ENCODE measurements around the gene TBC1D16.
"Not testable (repeated sequence)": the region's sequence is repeated elsewhere in the genome, so short reads cannot be mapped to it uniquely, and the experiment has no call there.

The TBC1D16 gene

GRCh38 chr17:79969906-79970305 is 65.8 kb downstream of the TBC1D16 start:
- TF ChIP-seq POLR2A (IDR thresholded peaks at IDR 0.05; ENCODE audit: extremely low read depth, insufficient read length) (no peak), MAX (IDR thresholded peaks at IDR 0.05; ENCODE audit: low read depth, low read length) (no peak), MYC (IDR thresholded peaks at IDR 0.05; ENCODE audit: low read depth, low read length) (no peak), CTCF (IDR thresholded peaks at IDR 0.05; ENCODE audit: low read depth, low read length) (no peak)
- H3K4me3 ChIP-seq (ENCODE audit: low read depth, low read length), result no peak overlapping the region
- DNase-seq (ENCODE audit: low read depth), result no peak

- DNase-seq (ENCODE audit: low read depth), result no peak
- TF ChIP-seq CTCF (IDR thresholded peaks at IDR 0.05; ENCODE audit: low read depth, low read length), result no peak
- TF ChIP-seq MYC (IDR thresholded peaks at IDR 0.05; ENCODE audit: low read depth, low read length), result no peak
- no peak for TF ChIP-seq MAX (IDR thresholded peaks at IDR 0.05; ENCODE audit: low read depth, low read length)
- no peak for TF ChIP-seq POLR2A (IDR thresholded peaks at IDR 0.05; ENCODE audit: extremely low read depth, insufficient read length)
- no peak overlapping the region for H3K4me3 ChIP-seq (ENCODE audit: low read depth, low read length)
Measured at GRCh38 chr17:79968116-79968515, 67.6 kb downstream of the TBC1D16 start.

- TF ChIP-seq MAX (IDR thresholded peaks at IDR 0.05; ENCODE audit: low read depth, low read length) (no peak), CTCF (IDR thresholded peaks at IDR 0.05; ENCODE audit: low read depth, low read length) (no peak), MYC (IDR thresholded peaks at IDR 0.05; ENCODE audit: low read depth, low read length) (no peak), POLR2A (IDR thresholded peaks at IDR 0.05; ENCODE audit: extremely low read depth, insufficient read length) (no peak)
- no peak overlapping the region for H3K4me3 ChIP-seq (ENCODE audit: low read depth, low read length)
- no peak for DNase-seq (ENCODE audit: low read depth)
Measured at GRCh38 chr17:79966681-79967080, 69.0 kb downstream of the TBC1D16 start.

- no peak for DNase-seq (ENCODE audit: low read depth)
- TF ChIP-seq POLR2A (IDR thresholded peaks at IDR 0.05; ENCODE audit: extremely low read depth, insufficient read length) (no peak), CTCF (IDR thresholded peaks at IDR 0.05; ENCODE audit: low read depth, low read length) (no peak), MYC (IDR thresholded peaks at IDR 0.05; ENCODE audit: low read depth, low read length) (no peak), MAX (IDR thresholded peaks at IDR 0.05; ENCODE audit: low read depth, low read length) (no peak)
- H3K4me3 ChIP-seq (ENCODE audit: low read depth, low read length), result no peak overlapping the region
Measured at GRCh38 chr17:79965806-79966205, 69.9 kb downstream of the TBC1D16 start.

- DNase-seq (ENCODE audit: low read depth), result not testable (repeated sequence)
Measured at GRCh38 chr17:79962467-79962866, 73.2 kb downstream of the TBC1D16 start.

GRCh38 chr17:79961567-79961966 is 74.1 kb downstream of the TBC1D16 start:
- H3K4me3 ChIP-seq (ENCODE audit: low read depth, low read length); DNase-seq (ENCODE audit: low read depth): not testable (repeated sequence)

More at GRCh38 chr17:79962467-79962866, 73.2 kb downstream of the TBC1D16 start:
- H3K4me3 ChIP-seq (ENCODE audit: low read depth, low read length), result not testable (repeated sequence)

GRCh38 chr17:79960788-79961522 is 74.7 kb downstream of the TBC1D16 start:
- TF ChIP-seq MAX (IDR thresholded peaks at IDR 0.05; ENCODE audit: low read depth, low read length) (no peak), MYC (IDR thresholded peaks at IDR 0.05; ENCODE audit: low read depth, low read length) (no peak), CTCF (IDR thresholded peaks at IDR 0.05; ENCODE audit: low read depth, low read length) (no peak), POLR2A (IDR thresholded peaks at IDR 0.05; ENCODE audit: extremely low read depth, insufficient read length) (no peak)
- DNase-seq (ENCODE audit: low read depth), result no peak
- no peak overlapping the region for H3K4me3 ChIP-seq (ENCODE audit: low read depth, low read length)
